ENCODE measurements around the gene MRPS31.

DNA sequence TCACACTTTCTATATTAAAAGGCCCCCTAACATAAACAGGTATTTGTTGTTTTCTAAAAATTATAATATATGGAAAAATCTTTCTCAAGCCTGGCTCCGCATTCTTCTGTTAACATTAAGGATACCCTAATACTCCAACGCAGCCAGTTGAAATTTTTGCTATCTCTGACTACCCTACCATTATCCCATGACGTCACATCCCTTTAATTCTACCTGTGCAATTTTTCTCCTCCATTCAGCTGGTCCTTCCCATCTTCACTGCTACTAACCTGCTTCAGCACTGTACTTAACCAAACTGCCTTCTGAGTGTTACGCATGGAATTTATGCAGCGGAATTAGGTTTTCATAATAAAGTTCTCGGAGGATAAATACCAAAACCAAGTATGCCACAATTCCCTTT lies 1.0 kb downstream of the MRPS31 start:
- TF ChIP-seq POLR2A (IDR thresholded peaks at IDR 0.05; ENCODE audit: low read length) (no peak), GATA1 (IDR thresholded peaks at IDR 0.05; ENCODE audit: low read depth, low read length) (no peak)
